Head of caudate nucleus (tissue), 42 donors: ENCODE results near the gene CCDC187.

Experiments used
- DNase-seq, 42 donors: peaks; one replicate each; pipeline versions ENCODE4 v3.0.0 to v3.0.0-alpha.2; 2020 to 2021; ENCODE audit warnings: mixed read lengths in 7 of 42
- intact Hi-C: fragments of 100-400 bp; cut with DNase I; formaldehyde crosslinking; loops from one replicate; pipeline ENCODE4 v1.15.0; 2022

CCDC187 gene

GRCh38 chr9:136200424-136200823, 103.5 kb downstream of the CCDC187 start:
- intact Hi-C loops: no loop called here
- no peak for DNase-seq
